Heart left ventricle (tissue), 13 donors: Measurements from ENCODE around the gene JPH2.

Experiments
- POLR2A ChIP-seq, 2 donors: fragments of 450-650 bp; IDR thresholded peaks; one replicate each; pipeline ENCODE4 v1.6.1; 2017; ENCODE audit warnings: antibody characterized with exemption in 2 of 2, mild to moderate bottlenecking in 2 of 2, moderate library complexity in 2 of 2
- TF ChIP-seq, protein P1 (sequence below), 12 donors: fragments of 200-600 bp; sonication (generic) in 4 of 12; IDR thresholded peaks; one replicate each; pipeline versions ENCODE4 v1.5.0 to v1.8.0; 2018 to 2022; ENCODE audit warnings: antibody characterized with exemption in 12 of 12, mild to moderate bottlenecking in 5 of 12
- donor health status: ischemic (EF 13 %, LVEDD 7.1; RV severe dilation, severe dysfunction).
- donor health status: DM: no; HTN: yes; CAD: no.
- donor health status: DM: no; HTN: no; CAD: no.
- donor health status: ischemic (EF 25% LVEDD 6.9; RV normal size, moderate dysfunction).
- donor health status: ischemic (EF 25% LVEDD 5.7; RV mildly dilated, moderate dysfunction).
- donor health status: ischemic (EF 35%, LVEDD 5.7; RV mildly dilated, moderate dysfunction).
- donor health status: nonischemic (EF 11% LVEDD 7.7; RV severe dilation, severe dysfunction).
- donor health status: DM: yes; HTN: yes; CAD: no.
- donor health status: PGD.
- donor health status: ischemic (EF 29% LVEDD 5.4; RV normal size, mild dysfunction).
- donor health status: nonischemic (EF 23%, LVEDD 6.1; RV moderate dilation, normal function).

DNA sequence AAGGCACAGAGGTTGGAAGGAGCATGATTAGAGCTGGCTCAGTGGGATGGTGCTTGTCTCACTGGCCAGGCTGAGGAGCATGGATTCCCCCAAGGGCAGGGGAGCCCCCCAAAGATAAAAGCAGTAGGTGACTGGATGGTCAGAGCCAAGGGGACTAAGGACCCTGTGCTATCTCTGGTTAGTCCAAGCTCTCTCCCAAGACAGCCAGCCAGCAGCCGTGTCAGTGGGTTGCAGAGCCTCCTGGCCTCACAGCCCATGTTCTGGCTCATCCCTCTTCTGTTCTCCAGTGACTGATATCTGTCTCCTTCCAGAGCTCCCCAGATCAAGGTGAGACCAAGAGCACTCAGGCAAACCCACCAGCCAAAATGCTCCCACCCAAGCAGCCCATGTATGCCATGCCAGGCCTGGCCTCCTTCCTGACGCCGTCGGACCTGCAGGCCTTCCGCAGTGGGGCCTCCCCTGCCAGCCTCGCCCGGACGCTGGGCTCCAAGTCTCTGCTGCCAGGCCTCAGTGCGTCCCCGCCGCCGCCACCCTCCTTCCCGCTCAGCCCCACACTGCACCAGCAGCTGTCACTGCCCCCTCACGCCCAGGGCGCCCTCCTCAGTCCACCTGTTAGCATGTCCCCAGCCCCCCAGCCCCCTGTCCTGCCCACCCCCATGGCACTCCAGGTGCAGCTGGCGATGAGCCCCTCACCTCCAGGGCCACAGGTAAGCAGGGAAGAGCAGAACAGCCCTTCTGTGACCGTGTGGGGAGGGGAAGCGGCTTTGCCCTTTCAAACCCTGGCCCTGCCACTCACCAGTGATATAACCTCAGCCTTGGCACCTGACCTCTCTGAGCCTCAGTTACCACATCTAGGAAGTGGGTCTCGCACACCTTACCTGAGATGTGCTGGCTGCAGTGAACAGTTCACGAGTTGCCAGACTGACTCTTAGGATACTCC, 121.3 kb downstream of the JPH2 start:
- TF ChIP-seq, protein P1, sequence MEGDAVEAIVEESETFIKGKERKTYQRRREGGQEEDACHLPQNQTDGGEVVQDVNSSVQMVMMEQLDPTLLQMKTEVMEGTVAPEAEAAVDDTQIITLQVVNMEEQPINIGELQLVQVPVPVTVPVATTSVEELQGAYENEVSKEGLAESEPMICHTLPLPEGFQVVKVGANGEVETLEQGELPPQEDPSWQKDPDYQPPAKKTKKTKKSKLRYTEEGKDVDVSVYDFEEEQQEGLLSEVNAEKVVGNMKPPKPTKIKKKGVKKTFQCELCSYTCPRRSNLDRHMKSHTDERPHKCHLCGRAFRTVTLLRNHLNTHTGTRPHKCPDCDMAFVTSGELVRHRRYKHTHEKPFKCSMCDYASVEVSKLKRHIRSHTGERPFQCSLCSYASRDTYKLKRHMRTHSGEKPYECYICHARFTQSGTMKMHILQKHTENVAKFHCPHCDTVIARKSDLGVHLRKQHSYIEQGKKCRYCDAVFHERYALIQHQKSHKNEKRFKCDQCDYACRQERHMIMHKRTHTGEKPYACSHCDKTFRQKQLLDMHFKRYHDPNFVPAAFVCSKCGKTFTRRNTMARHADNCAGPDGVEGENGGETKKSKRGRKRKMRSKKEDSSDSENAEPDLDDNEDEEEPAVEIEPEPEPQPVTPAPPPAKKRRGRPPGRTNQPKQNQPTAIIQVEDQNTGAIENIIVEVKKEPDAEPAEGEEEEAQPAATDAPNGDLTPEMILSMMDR (IDR thresholded peaks at IDR 0.05) = no peak
- TF ChIP-seq POLR2A (IDR thresholded peaks at IDR 0.05) = no peak
